GM12878 (cell line): ENCODE data around the gene EFNA4. TPM values are rescaled to one million over a fixed set of nuclear protein-coding genes. Genes with fewer than 3 reads are reported as not detected.

Source experiments
- BMI1 ChIP-seq: fragments of 450-650 bp; IDR thresholded peaks from 2 replicates; pipeline ENCODE4 v1.6.1; 2016; ENCODE audit warnings: mild to moderate bottlenecking, moderate library complexity, borderline replicate concordance
- CBX5 ChIP-seq: sonication (generic); IDR thresholded peaks from 2 replicates; pipeline ENCODE4 v1.6.1; 2016; ENCODE audit warnings: low read depth, moderate library complexity, mild to moderate bottlenecking, inconsistent platforms
- CREM ChIP-seq: IDR thresholded peaks from 2 replicates; pipeline ENCODE4 v1.6.1; 2014; ENCODE audit warnings: antibody characterized with exemption, low read depth
- ETV6 ChIP-seq, 2 experiments: fragments of 450-650 bp in 1 of 2; IDR thresholded peaks in 1 of 2; conservative IDR thresholded peaks in 1 of 2; 2 replicates each; pipeline ENCODE4 v1.6.1; 2014; ENCODE audit warnings: antibody characterized with exemption in 1 of 2, borderline replicate concordance in 1 of 2, low read depth in 1 of 2, mild to moderate bottlenecking in 1 of 2, moderate library complexity in 1 of 2
- JUND ChIP-seq: IDR thresholded peaks from 2 replicates; pipeline ENCODE4 v1.6.1; 2012; ENCODE audit warnings: low read depth, mild to moderate bottlenecking, low read length, improper control_type of control experiment, moderate library complexity
- MEF2B ChIP-seq: fragments of 450-650 bp; IDR thresholded peaks from 2 replicates; pipeline ENCODE4 v1.6.1; 2018; ENCODE audit warnings: mild to moderate bottlenecking, moderate library complexity; ENCODE audit not compliant: partially characterized antibody, poor library complexity, severe bottlenecking
- PAX8 ChIP-seq: fragments of 450-650 bp; IDR thresholded peaks from 2 replicates; pipeline ENCODE4 v1.6.1; 2017; ENCODE audit warnings: mild to moderate bottlenecking, moderate library complexity
- POU2F2 ChIP-seq: IDR thresholded peaks from 3 replicates; pipeline ENCODE4 v1.6.1; 2011; ENCODE audit warnings: low read depth, mild to moderate bottlenecking, low read length, borderline replicate concordance
- ZNF217 ChIP-seq: fragments of 450-650 bp; IDR thresholded peaks from 2 replicates; pipeline ENCODE4 v1.6.1; 2017; ENCODE audit warnings: antibody characterized with exemption, mild to moderate bottlenecking
- polyA plus RNA-seq, 11 experiments: library from polyadenylated mRNA; depleted of rRNA in 4 of 11; unstranded in 6 of 11; stranded (reverse) in 5 of 11; fragments of >200 nt; fragmentation: Nextera tagmentation in 4 of 11; fragmentation: Illumina TruSeq in 1 of 11; extraction: Ambion mirVana in 4 of 11; extraction: Trizol in 1 of 11; gene quantifications; 1 replicate in 1 of 11; 2 replicates in 10 of 11; pipeline versions ENCODE4 v1.2.1 to v1.2.3, GENCODE V29; 2011 to 2016; ENCODE audit warnings: inconsistent platforms in 2 of 11, missing spikeins in 2 of 11, low read depth in 1 of 11
- total RNA-seq, 4 experiments: library from RNA; depleted of rRNA in 3 of 4; stranded (reverse); fragments of >200 nt in 3 of 4; fragmentation: Illumina TruSeq in 1 of 4; extraction: Trizol in 1 of 4; gene quantifications; 2 replicates each; pipeline versions ENCODE4 v1.2.1 to v1.2.3, GENCODE V29; 2013 to 2021
- TF ChIP-seq, protein P1 (sequence below): IDR thresholded peaks from 2 replicates; pipeline ENCODE4 v1.6.1; 2012; ENCODE audit warnings: mild to moderate bottlenecking, low read depth, low read length
- TF ChIP-seq, protein P2 (sequence below): IDR thresholded peaks from 2 replicates; pipeline ENCODE4 v1.6.1; 2012; ENCODE audit warnings: low read depth, low read length, improper control_type of control experiment
- TF ChIP-seq, protein P3 (sequence below): fragments of 450-650 bp; IDR thresholded peaks from 2 replicates; pipeline ENCODE4 v1.6.1; 2014; ENCODE audit warnings: mild to moderate bottlenecking
- TF ChIP-seq, protein P4 (sequence below): fragments of 450-650 bp; conservative IDR thresholded peaks from 2 replicates; pipeline ENCODE4 v1.6.1; 2017; ENCODE audit warnings: mild to moderate bottlenecking, moderate library complexity
- TF ChIP-seq, protein P5 (sequence below): fragments of 450-650 bp; IDR thresholded peaks from 2 replicates; pipeline ENCODE4 v1.6.1; 2017; ENCODE audit warnings: mild to moderate bottlenecking, moderate library complexity
- TF ChIP-seq, protein P6 (sequence below): fragments of 450-650 bp; IDR thresholded peaks from 2 replicates; pipeline ENCODE4 v1.6.1; 2017; ENCODE audit warnings: low read depth, mild to moderate bottlenecking, moderate library complexity

The EFNA4 gene
- total and polyA plus RNA-seq, 10 of the 15 experiments (the other 5 are each of a cell fraction or from before 2014, with no cell fraction given) = 0.52 to 14.1 (median 4.8) TPM

DNA sequence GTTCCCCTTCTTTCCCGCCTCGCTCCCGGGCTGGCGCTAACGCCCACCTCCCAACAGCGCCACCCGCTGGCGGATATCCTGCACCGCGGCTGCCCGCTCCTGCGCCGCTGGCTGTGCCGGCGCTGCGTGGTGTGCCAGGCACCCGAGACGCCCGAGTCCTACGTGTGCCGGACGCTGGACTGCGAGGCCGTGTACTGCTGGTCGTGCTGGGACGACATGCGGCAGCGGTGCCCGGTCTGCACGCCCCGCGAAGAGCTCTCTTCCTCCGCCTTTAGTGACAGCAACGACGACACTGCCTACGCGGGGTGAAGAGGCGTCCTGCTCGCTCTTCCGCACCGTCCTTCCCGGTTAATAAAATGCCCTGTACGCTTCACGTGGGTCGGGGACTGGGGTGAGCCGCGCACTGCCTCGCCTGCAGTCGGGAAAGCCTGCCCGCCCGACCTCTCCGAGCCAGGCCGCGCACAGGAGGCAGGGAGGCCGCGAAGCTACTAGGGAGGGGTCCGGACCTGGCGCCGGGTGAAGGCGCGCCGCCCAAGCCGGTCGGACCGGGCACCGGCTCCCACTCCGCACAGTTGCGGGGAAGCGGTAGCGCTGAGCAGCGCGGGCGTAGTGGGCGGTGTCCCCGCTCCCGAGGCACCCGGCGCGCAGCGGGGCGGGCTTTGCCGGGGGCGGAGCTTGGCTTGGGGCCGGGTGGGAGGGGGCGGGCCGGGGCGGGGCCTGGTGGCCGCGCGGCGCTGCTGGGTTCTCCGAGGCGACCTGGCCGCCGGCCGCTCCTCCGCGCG lies 12.8 kb upstream of the EFNA4 start, which contains the start of gene ADAM15 (continued):
- TF ChIP-seq, protein P1, sequence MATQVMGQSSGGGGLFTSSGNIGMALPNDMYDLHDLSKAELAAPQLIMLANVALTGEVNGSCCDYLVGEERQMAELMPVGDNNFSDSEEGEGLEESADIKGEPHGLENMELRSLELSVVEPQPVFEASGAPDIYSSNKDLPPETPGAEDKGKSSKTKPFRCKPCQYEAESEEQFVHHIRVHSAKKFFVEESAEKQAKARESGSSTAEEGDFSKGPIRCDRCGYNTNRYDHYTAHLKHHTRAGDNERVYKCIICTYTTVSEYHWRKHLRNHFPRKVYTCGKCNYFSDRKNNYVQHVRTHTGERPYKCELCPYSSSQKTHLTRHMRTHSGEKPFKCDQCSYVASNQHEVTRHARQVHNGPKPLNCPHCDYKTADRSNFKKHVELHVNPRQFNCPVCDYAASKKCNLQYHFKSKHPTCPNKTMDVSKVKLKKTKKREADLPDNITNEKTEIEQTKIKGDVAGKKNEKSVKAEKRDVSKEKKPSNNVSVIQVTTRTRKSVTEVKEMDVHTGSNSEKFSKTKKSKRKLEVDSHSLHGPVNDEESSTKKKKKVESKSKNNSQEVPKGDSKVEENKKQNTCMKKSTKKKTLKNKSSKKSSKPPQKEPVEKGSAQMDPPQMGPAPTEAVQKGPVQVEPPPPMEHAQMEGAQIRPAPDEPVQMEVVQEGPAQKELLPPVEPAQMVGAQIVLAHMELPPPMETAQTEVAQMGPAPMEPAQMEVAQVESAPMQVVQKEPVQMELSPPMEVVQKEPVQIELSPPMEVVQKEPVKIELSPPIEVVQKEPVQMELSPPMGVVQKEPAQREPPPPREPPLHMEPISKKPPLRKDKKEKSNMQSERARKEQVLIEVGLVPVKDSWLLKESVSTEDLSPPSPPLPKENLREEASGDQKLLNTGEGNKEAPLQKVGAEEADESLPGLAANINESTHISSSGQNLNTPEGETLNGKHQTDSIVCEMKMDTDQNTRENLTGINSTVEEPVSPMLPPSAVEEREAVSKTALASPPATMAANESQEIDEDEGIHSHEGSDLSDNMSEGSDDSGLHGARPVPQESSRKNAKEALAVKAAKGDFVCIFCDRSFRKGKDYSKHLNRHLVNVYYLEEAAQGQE = no peak
- TF ChIP-seq JUND = no peak
- TF ChIP-seq, protein P2, sequence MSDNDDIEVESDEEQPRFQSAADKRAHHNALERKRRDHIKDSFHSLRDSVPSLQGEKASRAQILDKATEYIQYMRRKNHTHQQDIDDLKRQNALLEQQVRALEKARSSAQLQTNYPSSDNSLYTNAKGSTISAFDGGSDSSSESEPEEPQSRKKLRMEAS = 0 out of 2 replicates have a peak, but pooled peaks have one; percentile 19
- peak; percentile 71; the same call in 1 of the 2 replicates for TF ChIP-seq ZNF217
- no peak for TF ChIP-seq BMI1
- no peak for TF ChIP-seq MEF2B
- TF ChIP-seq, protein P3, sequence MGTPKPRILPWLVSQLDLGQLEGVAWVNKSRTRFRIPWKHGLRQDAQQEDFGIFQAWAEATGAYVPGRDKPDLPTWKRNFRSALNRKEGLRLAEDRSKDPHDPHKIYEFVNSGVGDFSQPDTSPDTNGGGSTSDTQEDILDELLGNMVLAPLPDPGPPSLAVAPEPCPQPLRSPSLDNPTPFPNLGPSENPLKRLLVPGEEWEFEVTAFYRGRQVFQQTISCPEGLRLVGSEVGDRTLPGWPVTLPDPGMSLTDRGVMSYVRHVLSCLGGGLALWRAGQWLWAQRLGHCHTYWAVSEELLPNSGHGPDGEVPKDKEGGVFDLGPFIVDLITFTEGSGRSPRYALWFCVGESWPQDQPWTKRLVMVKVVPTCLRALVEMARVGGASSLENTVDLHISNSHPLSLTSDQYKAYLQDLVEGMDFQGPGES = no peak
- TF ChIP-seq, protein P4, sequence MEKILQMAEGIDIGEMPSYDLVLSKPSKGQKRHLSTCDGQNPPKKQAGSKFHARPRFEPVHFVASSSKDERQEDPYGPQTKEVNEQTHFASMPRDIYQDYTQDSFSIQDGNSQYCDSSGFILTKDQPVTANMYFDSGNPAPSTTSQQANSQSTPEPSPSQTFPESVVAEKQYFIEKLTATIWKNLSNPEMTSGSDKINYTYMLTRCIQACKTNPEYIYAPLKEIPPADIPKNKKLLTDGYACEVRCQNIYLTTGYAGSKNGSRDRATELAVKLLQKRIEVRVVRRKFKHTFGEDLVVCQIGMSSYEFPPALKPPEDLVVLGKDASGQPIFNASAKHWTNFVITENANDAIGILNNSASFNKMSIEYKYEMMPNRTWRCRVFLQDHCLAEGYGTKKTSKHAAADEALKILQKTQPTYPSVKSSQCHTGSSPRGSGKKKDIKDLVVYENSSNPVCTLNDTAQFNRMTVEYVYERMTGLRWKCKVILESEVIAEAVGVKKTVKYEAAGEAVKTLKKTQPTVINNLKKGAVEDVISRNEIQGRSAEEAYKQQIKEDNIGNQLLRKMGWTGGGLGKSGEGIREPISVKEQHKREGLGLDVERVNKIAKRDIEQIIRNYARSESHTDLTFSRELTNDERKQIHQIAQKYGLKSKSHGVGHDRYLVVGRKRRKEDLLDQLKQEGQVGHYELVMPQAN = no peak; the same call in 1 of the 2 replicates
- TF ChIP-seq, protein P5, sequence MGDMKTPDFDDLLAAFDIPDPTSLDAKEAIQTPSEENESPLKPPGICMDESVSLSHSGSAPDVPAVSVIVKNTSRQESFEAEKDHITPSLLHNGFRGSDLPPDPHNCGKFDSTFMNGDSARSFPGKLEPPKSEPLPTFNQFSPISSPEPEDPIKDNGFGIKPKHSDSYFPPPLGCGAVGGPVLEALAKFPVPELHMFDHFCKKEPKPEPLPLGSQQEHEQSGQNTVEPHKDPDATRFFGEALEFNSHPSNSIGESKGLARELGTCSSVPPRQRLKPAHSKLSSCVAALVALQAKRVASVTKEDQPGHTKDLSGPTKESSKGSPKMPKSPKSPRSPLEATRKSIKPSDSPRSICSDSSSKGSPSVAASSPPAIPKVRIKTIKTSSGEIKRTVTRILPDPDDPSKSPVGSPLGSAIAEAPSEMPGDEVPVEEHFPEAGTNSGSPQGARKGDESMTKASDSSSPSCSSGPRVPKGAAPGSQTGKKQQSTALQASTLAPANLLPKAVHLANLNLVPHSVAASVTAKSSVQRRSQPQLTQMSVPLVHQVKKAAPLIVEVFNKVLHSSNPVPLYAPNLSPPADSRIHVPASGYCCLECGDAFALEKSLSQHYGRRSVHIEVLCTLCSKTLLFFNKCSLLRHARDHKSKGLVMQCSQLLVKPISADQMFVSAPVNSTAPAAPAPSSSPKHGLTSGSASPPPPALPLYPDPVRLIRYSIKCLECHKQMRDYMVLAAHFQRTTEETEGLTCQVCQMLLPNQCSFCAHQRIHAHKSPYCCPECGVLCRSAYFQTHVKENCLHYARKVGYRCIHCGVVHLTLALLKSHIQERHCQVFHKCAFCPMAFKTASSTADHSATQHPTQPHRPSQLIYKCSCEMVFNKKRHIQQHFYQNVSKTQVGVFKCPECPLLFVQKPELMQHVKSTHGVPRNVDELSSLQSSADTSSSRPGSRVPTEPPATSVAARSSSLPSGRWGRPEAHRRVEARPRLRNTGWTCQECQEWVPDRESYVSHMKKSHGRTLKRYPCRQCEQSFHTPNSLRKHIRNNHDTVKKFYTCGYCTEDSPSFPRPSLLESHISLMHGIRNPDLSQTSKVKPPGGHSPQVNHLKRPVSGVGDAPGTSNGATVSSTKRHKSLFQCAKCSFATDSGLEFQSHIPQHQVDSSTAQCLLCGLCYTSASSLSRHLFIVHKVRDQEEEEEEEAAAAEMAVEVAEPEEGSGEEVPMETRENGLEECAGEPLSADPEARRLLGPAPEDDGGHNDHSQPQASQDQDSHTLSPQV = no peak
- TF ChIP-seq CBX5 = no peak
- 0 out of 3 replicates have a peak, but pooled peaks have one; percentile 24 for TF ChIP-seq POU2F2
- TF ChIP-seq, protein P6, sequence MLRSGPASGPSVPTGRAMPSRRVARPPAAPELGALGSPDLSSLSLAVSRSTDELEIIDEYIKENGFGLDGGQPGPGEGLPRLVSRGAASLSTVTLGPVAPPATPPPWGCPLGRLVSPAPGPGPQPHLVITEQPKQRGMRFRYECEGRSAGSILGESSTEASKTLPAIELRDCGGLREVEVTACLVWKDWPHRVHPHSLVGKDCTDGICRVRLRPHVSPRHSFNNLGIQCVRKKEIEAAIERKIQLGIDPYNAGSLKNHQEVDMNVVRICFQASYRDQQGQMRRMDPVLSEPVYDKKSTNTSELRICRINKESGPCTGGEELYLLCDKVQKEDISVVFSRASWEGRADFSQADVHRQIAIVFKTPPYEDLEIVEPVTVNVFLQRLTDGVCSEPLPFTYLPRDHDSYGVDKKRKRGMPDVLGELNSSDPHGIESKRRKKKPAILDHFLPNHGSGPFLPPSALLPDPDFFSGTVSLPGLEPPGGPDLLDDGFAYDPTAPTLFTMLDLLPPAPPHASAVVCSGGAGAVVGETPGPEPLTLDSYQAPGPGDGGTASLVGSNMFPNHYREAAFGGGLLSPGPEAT = 0 out of 2 replicates have a peak, but pooled peaks have one; percentile 40
- no peak for TF ChIP-seq PAX8
- TF ChIP-seq CREM = 0 out of 2 replicates have a peak, but pooled peaks have one; percentile 1
- no peak for TF ChIP-seq ETV6 (conservative IDR thresholded peaks at IDR 0.05 in 1 of 2, IDR thresholded peaks at IDR 0.05 in 1 of 2; ENCODE audit: borderline replicate concordance in 1 of 2, low read depth in 1 of 2)
